Endometrium (tissue), 2 donors: Measurements from ENCODE around the gene SORBS2.

Experiments used
- FAIRE-seq: peaks from 2 replicates; lab custom pipeline; 2012; peaks lifted over from hg19 to GRCh38; lab: Jason Lieb, UNC
- donor health status: control.
- donor health status: control.

The SORBS2 gene

DNA sequence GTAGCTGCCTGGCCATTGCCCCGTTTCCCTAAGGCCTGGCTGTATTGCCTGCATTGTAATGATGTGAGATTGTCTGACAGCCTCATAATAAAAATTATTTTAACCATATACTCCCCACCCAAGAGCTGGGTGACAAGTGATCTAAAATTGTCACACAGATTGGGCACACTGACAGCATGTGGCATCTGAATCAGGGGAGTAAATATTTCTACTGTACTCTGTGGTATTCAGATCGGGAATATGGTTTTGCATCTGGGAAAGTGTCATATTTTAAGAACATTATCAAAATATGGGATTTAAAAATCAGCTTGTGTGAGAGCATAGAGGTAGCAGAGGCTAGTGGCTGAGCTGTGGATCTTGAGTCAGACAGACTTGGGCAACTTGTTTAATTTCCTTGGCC, 140.9 kb downstream of the SORBS2 start:
- no peak for FAIRE-seq

DNA sequence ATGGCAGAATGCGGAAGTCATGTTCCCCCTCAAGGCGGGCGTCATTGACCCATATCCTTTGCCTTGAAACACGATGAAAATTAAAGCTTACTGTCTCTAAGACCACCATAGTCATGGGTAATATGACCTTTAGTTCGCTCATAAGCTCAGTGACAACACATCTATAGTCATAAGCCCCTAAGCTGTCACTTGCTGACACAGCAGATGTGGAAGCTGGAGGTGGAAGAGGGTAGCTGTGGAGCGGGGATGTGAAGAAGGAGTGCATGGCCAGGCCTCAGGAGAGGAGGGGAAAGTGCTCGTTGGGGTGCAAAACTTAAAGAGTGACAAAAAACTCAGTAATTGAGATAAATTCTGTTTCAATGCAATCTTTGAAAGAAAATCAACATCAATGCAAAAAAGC, 142.7 kb downstream of the SORBS2 start:
- FAIRE-seq = no peak

DNA sequence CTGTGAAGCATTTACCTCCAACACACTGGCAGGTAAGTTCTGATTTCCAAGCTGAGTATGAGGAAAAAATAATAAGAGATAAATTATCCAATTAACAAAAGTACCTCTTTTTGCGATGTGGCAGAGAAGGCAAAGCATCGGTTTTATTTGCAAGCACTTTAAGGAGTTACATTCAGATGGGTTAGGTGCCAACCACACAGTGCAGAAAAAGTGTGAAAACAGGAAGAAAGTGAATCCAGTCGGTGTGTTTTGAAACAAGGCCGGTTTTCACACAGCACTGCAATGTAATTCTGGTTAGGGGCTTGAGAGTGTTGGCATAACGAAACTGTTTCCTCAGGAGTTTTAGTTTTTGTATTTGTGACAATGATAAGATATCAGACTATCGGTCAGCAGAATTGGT, 145.8 kb downstream of the SORBS2 start:
- FAIRE-seq = no peak

DNA sequence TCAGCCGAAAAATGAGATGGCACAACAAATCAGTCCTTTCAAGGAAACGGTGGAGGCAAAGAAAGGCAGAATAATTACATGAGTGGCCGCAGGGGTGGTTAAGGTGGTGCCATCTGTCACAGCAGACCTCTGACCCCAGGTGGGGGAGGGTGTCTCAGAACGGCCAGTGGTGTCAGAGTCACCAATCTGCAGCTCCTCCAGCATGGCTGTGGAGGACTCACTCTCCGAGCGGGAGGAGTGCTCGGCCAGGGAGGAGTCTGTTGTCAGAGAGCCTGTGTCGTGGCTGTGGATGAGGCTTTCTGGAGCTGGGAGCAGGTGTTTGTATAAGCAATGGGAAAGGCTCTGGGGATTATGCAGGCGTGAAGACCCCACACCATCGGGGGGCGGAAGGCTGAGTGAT, 146.3 kb downstream of the SORBS2 start:
- FAIRE-seq = no peak

DNA sequence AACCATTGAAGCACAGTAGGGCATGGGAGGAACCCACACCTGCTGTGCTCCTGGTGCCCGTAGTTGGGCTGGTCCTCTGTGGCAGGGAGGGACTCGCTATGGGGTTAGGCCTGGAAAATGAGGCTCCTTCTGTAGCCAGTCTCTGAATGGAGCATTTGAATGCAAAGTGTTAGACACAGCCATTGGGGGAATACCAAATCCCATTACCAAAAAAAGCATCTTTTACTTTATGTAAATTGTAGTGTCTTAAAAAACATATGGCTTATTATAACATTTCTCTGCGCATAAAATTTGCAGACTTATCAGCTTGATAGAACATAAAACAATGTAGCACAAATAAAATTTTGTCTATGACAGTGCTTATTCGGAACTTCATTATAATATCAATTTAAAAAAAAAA, 147.5 kb downstream of the SORBS2 start:
- no peak for FAIRE-seq

DNA sequence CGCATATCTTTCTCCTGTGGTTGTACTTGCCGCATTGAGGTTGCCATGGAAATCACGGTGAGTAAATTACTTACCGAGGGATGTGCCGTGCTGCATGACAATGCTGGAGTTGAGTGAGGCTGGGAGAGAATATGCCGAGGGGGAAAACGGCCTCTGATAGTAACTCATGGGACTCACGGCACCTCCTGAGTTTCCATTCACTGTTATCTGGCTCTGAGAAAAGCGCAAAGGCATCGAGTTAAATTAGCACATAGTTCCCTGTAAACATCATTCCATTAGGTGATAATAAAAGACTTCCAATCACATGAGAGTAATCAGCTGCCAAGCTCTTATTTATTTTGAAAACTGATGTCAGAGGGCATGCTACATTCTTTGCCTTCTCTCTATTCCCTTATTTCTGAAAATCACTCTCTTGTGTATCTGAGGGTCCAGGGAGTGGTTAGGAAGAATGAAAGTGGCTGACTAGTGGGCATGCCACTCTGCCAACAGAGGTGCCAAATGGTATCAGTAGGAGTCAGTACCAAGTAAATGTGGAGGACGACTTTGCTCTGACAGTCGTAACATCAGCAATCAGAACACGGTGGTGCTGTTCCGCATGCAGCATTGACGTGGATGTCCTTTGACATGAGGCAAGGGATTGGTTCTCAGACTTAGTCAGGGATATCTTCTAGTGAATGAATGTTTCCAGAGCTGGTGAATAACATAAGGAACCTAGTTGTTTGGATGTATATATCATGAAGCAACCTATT, 149.8 kb downstream of the SORBS2 start:
- no peak for FAIRE-seq

DNA sequence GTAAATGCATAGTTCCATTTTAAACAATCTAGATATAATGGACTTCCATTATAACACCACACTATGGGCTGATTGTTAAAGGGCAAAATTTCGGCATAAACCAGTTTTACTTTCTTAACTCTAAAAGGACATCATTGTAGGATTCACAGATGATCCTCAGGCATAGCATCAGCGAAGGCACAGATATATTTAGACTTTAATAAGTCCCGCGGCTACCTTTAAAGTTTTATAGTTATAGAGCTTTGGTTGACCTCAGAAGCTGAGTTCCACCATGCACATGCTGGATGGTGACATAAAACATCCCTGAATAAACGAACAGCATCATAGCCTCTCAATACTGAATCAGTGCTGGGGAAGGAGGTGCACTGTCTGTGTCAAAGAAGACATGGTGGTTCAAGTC, 151.7 kb downstream of the SORBS2 start:
- no peak for FAIRE-seq

DNA sequence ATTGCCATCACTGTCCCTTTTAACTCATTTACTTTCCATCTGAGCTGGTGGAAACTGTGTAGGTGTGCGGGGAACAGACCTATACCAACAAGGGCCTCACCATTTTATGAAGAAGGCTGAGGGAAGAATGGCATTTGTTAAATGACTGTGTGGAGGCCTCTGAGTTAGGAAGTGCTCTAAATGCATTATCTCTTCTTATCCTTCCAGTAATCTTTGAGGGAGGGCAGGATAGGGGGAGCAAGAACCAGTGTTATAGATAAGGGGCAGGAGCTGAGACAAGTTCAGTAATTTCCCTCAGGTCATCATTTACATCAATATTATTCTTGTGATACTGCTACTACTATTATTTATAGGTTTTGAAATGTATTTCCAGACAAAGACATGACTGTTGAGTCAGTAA, 154.3 kb downstream of the SORBS2 start:
- FAIRE-seq = no peak

DNA sequence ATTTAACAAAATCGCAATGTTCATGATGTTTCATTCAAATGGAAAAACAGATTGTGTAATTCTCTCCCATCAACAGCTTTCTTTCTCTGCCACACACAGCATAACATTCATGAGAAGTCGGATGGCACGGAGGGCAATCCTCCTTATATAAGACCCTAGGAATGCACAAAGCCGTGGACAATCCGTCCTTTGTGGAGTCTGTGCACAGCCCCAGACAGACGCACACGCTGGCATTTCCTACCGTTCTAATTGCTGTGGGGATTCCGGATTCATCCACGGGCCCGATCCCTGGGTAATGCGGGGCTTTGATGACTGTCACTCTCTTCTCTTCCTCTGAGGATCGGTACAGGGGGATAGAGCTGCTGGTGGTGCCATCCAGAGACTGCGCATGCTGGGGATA, 154.8 kb downstream of the SORBS2 start:
- FAIRE-seq = no peak

DNA sequence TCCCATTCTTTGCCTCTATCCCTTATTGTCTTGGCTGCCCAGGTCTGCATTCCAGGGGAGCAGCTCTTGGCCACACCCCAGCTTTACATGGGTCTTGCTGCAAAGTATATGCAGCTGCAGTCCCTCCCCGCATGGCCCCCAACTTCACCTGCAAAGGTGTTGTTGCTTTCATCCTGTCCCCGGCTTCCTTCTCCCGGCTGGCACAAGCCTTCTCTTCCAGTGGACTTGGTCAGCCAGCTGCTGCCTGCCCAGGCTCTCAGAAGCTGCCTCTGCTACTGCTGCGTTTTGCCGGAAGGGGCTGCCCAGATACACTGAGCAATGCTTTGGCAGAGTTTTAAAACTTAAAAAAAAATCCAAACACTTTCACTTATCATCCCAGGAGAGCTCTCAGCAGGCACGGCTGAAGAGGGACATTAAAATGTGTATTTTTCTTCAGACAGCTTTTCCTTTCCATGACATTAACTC, 155.5 kb downstream of the SORBS2 start:
- FAIRE-seq = no peak

DNA sequence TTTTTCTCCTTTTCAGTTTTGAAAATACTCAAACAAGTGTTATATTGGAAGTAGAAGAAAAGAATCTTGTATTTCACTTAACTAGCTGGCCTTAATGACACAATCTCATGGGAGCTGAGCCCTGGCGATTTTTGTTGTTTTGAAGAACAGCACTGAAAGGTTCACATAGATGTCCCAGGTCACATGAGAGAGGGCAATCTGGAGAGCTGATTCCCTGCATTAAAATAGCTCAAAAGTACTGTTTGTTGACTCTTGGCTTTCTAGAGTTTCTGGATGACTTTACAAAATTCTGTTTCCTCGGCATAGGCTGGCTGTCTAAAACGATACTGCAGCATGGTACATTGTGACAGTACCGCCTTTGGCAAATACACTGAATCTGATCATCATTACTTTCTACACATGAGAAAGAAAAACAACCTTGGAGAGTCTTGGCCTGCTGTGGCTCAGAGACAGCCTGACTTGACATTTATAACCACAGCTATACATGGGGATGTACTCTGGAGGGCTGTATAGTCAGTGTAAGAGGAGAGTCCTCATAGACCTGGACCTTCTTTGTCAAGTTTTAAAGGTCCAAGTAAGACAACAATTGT, 156.9 kb downstream of the SORBS2 start:
- no peak for FAIRE-seq

DNA sequence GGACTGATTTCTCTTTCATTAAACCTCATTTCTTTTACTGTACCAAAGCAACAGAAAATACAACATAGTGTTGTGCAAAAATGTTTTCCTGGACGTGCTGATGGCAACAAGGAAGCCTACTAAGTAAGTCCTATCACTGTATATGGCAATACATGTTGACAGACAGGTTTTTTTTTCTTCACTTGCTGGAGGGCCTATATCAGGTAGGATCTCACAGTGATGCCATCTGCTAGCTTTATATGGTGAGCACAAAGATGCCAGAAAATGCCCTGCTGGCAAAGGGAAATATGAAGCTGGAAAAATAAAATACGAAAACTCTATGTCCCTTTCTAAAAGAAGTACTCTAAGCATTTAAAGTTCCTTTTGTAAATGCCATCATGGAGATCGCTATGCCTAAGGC, 157.7 kb downstream of the SORBS2 start:
- FAIRE-seq = no peak

DNA sequence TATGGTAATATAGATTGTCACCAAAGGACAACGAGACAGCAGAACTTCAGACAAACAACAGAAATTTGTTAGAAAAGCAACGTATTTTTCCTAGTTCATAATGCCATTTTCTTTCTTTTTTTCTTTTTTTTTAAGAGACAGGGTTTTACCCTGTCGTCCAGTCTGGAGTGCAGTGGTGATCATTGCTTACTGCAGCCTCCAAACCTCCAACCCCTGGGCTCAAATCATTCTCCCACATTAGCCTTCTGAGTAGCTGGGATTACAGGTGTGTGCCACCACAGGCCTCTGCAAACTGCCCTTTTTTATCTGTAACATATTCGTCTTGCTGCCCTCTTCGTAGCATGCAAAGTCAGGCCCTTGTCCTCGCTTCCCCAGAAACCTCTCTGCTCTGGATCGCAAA, 160.1 kb downstream of the SORBS2 start:
- no peak for FAIRE-seq

DNA sequence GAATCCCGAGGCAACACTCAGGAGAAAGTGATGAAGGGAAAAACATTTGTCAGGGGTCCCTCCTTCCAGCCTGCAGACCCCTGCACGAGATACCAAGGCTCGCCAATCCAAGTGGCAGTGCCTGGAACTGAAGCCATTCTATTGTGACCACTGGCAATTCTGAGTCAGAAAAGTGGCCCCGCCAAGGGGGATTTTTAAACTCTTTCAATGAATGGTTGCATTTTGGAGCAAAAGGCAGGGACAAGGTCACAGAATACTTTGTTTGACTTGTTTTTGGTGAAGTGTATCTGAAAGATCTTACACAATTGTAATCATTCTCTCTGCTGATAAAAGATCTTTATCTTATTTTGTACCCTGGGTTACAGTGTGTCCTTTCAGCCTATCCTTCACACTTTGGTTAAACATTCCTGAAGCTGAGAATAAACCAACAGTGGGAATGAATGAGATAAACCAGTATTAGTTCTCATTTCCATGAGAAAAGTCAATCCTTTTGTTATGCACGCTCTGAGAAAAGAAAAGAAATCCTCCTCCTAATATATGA, 160.8 kb downstream of the SORBS2 start:
- no peak for FAIRE-seq

DNA sequence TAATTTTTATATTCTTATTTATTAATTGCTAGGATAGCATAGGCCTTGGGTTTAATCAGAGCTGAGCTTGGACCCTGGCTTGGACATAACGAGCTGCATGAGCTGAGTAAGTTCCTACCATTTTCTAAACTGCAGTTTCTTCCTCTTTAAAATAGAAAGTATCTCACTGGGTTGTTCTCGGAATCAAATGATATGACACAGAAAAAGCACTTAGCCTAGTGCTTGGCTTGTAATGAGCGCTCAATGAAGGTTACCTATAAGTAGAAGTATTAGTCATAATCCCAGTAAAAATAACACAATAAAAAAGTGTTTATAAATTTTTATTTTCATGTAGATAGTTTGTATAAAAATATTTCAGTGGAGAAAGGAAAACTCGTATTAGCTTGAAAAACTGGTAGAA, 163.4 kb downstream of the SORBS2 start:
- FAIRE-seq = no peak

DNA sequence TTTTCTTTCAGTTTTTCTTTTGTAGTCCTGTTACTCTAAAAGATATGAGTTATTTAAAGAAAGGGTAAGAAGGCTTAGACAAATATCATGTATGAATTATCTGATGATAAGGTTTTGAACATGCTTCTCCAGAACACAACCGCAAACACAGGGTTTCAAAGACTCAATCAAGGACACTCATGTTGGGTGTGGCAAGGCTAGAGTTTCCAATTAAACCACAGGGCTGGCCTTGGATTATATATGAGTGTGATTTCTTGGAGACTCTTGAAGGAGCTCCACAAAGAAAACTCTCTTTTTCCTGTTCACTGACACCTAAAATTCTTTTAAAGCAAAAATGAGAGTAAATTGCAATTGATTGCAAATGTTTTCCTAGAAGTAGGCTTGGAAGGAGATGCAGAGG, 166.6 kb downstream of the SORBS2 start:
- no peak for FAIRE-seq

DNA sequence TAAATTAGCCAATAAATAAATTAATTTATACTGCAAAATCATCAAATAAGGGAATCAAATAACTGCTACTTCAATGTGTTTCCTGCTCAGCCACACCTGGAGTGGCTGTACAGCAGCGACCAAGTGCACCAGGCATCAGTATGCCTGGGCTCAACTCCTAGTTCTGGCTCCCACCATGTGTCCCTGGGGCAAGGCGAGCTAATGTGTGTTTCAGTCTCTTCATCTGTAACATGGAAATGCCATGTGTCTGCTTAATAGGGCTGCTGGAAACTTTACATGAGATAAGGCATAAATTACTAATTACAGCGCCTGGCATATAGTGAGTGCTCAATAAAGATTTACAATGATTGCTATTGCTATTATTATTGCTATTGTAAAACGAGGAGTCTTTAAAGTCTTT, 167.6 kb downstream of the SORBS2 start:
- no peak for FAIRE-seq

DNA sequence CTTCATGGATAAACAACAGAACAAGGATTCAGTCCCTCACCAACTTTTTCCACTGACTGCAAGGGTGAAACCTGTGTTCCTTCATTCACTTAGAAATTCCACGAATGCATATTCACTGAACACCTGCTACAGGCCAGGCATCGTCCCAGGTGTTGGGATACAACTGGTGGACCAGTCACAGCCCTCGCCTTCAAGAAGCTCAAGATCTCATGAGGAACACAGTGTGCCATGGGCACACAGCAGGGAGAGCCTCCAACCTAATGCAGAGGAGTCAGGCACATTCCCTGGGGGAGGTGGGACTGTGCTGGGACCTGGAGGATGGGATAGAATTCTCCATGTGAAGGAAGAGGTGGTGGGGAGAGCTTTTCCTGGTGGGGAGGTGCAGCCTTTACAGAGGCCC, 169.1 kb downstream of the SORBS2 start:
- FAIRE-seq = no peak

DNA sequence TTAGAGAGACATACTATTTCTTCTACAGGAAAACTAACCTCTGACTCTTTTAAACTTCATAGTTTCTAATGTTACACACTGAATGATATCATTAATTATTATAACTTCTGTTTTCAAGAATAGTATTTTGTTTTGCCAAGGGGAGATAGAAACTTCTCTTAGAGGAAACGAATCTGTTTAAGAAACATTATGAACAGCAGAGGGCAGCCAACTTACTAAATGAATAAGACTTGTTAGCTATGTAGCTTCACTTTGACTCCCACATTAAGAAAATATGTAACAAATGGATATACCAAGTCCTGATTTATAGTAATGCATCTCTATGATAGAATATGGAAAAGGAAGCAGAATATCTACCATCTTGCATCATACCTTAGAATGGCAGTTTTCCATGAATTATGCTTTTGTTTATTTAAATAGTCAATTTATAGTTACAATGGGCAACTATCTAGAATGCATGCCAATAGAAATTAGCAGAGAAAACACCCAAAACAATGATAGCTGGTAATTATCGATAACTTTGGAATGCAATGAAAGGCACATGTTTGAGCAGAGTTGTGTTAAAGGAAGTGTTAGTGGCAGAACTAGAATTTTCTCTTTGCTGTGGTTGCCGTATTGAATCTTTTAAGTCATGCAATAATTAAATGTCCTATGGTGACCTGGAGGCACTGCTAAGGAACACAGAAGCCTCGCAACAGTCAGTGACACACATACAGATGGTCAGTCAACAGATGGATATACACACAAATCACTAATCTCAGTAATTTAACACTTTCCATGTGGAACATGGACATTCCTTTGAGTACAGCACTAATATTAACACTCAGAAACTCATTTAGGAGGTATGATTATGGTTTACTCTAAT, 171.0 kb downstream of the SORBS2 start:
- peak; percentile 91 for FAIRE-seq

DNA sequence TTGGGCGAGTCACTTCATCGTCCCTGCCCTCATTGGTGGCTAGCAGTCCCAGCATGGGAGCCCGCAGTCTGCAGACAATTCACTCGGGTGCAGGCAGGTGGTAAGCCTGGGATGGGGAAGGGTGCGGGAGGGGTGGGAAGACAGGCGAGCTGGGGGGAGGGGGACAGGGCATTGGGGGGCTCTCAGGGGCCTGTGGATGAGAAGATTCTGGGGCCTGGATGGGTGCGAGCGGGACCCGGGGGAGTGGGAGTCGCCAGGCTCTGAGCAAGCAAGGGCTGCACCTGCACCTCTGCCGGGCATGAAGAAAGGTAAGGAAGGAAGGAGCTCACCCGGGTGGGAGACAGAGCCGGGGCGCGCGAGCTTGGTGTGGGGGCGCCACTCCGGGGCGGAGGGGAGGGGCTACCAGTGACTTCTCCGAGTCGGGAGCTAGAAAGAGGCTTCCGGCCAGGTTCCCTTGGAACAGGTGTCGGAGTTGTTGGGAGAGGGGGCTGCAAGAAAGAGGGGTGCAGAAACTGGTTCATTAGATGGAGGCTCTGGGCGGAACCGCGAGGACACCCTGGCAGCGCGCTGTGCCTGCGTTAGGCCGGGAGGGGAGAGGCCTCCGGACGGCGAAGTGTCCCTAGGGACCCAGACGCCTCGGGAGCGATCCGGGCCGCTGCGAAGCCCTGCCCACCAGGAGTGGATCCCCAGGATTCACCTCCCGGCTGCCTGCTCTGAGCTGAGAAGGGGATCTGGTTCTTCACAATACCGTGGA, 173.3 kb downstream of the SORBS2 start:
- no peak for FAIRE-seq

DNA sequence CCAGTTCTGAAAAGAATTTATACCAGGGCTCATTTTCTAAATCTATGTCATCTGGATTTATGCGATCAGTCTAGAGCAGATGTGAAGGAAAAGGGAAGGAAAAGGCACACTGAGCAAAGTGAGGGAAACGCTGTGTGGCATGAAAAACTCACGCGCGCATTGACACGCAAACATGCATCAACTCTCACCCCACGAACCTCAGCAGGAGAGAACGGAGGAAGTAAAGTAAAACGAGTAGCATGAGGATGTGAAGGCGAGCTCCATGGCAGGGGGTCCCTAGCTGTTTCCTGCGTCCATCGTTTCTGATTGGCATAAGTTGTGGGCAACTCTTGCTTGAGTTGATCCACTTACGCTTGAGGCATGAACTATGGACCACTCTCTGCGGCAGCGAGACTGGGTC, 173.9 kb downstream of the SORBS2 start:
- FAIRE-seq = no peak
